Mammary epithelial cell (primary cell): ENCODE results near the gene HSPA9.

Source experiments
- CTCF ChIP-seq, 2 donors: IDR thresholded peaks in 1 of 2; conservative IDR thresholded peaks in 1 of 2; 2 replicates each; pipeline ENCODE4 v1.5.1; 2011 to 2012; ENCODE audit warnings: inconsistent platforms in 2 of 2, low read length in 2 of 2, mild to moderate bottlenecking in 2 of 2, control low read depth in 1 of 2, low read depth in 1 of 2; ENCODE audit not compliant: insufficient read depth in 1 of 2; ENCODE audit errors: extremely low read depth in 1 of 2
- EZH2 ChIP-seq: IDR thresholded peaks from 2 replicates; pipeline ENCODE4 v1.6.1; 2012; ENCODE audit warnings: low read length, inconsistent platforms, borderline replicate concordance

- TF ChIP-seq CTCF (conservative IDR thresholded peaks at IDR 0.05 in 1 of 2, IDR thresholded peaks at IDR 0.05 in 1 of 2; ENCODE audit: extremely low read depth in 1 of 2, insufficient read depth in 1 of 2, low read depth in 1 of 2, low read length in 2 of 2) = peak; percentile 49 to 52
- TF ChIP-seq EZH2 = no peak
Observed at GRCh38 chr5:138536665-138537315, 38.4 kb downstream of the HSPA9 start.
